ENCODE data around the gene ITFG2.
"Not testable (repeated sequence)": the region's sequence is repeated elsewhere in the genome, so short reads cannot be mapped to it uniquely, and the experiment has no call there.

Gene ITFG2

GRCh38 chr12:2832550-2833127, 20.2 kb downstream of the ITFG2 start:
- no peak for DNase-seq

DNA sequence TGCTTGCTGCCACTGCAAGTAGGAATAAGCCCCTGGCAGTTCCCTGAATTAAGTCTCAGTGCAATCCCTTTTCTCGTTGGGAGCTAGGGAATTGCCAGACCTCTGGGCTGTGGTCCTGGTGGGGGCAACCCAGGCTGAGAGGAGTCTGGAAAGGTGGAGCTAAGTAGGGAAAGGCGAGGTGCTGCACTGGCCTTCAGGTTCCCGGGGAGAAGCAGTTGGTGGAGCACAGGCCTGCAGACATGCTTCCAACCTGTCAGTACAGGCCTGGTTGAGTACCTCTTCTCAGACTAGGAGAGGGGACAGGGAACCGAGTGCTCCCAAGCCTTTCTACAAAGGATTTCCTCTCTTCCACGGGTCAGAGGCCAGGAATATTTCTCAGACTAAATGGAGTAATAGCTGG, 20.9 kb downstream of the ITFG2 start:
- DNase-seq = no peak

DNA sequence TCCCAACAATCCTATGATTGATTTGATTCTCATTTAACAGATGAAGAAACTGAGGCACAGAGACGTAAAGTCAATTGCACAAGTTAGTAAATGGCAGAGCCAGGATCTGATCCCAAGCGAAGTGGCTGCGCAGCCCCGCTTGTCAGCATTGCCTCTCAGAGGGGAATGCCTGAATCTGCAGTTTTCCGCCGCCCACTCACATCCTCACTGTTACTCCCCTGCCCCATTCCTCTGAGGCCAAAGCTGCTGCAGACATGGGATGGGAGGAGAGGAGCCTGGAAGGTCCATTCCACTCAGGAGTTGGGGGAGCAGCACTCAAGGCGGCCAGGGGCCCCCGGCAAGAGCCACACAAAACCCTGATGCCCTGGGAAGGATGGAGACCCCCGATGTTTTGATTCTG, 21.3 kb downstream of the ITFG2 start:
- no peak for DNase-seq

- DNase-seq = no peak
These were observed 22.4 kb downstream of the ITFG2 start, which contains the start of gene NRIP2 for GRCh38 chr12:2834581-2835491. NRIP2 (minus strand) TSS chr12:2835035; CDS start chr12:2834983, 52 bp downstream.

DNA sequence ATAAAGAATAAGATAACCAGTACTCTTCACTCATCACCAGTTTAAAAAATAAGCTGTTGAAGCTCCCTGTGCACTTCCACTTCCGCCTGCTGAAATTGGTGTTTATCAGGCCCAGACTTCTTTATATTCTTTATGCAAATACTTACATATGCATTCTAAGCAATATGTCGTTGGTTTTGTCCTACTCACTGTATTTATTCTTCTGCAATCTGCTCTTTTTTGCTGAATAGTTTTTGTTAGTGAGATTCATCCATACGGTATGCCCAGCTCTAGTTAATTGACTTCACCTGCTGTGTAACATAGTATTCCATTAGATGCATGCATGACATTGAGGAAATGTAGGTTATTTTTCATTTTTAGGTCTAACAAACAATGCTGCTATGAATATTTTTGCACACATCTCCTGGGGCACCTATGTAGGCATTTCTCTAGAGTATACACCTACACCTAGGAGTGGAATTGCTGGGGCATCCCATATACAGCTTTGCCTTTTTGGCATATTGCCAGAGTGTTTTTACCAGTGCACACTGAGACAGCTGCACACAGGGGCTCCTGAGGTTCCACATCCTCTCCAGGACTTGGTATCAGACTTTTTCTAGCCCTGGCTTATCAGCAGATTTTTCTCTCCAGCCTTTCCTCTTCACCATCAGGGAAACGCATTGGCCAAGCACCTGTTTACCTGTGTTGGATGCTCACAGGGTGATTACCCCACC, 23.4 kb downstream of the ITFG2 start:
- DNase-seq = no peak

- no peak for DNase-seq
These were observed 24.1 kb downstream of the ITFG2 start for GRCh38 chr12:2836574-2836973.

DNA sequence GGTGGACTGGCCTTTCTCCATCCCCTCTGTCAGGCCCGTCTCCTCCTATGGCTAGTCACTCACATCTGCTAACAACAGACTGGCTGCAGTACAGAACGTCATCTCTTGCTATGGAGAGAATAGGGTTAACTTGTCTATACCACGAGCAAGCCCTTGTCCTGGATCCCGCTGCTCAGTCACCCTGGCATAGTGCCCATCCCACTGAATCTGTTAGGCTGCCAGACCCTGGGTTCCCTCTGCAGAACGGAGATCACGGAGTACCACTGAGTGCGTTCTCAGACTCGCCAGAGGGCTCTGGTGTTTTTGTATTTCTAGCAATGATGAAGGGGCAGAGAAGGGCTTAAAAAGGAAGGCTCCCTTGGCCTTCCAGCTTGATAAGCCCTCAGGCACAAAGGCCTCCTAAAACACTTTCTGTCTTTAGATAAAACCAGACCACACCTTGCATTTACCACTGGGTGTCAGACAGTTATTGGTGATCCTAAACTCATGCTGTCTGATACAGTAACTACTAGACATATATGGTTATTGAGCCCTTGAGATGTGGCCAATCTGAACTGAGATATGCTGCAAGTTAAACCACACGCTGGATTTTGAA, 28.7 kb downstream of the ITFG2 start:
- DNase-seq = no peak

- no peak for DNase-seq
These were observed 30.5 kb downstream of the ITFG2 start for GRCh38 chr12:2842948-2843347.

DNA sequence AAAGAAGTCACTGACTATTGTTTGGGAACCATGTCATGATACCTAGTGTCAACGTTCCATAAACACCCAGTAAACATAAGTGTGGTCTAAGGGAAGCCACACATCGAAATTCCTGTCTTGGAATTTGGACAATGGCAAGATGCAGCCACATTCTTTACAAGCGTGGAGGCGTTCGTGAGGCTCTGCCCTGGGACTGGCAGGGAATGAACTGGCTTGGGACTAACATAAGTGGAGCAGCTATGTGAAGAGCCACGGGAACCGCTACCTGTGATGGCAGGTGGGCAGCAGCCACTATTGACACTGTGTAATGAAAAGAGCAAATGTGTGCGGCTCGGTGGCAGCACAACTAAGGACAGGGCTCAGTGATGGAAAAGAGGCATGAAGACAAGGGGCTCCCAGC, 32.3 kb downstream of the ITFG2 start:
- no peak for DNase-seq

DNA sequence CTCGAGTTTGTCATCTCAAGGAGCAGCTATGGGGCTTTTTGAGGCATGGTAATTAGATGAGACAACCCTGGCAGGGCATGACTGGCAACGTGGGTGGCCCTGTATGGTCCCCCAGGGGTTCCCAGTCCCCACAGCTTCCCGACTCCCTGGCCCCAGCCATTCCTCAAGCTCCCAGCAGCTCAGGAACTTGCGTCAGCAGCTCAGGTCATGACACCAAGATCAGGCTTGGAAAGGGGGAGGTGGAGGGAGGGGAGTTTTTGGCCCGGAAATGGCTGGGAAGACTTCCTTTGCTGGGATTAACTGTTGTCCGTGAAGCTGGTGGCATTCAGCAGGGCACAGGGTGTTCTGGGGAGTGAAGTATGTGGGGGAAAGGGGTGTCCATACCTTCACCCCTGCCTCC, 32.8 kb downstream of the ITFG2 start:
- DNase-seq = no peak

- no peak for DNase-seq
These were observed 39.5 kb downstream of the ITFG2 start for GRCh38 chr12:2851931-2852330.

- peak; percentile 8 for DNase-seq
These were observed 41.2 kb downstream of the ITFG2 start for GRCh38 chr12:2853626-2854025.

DNA sequence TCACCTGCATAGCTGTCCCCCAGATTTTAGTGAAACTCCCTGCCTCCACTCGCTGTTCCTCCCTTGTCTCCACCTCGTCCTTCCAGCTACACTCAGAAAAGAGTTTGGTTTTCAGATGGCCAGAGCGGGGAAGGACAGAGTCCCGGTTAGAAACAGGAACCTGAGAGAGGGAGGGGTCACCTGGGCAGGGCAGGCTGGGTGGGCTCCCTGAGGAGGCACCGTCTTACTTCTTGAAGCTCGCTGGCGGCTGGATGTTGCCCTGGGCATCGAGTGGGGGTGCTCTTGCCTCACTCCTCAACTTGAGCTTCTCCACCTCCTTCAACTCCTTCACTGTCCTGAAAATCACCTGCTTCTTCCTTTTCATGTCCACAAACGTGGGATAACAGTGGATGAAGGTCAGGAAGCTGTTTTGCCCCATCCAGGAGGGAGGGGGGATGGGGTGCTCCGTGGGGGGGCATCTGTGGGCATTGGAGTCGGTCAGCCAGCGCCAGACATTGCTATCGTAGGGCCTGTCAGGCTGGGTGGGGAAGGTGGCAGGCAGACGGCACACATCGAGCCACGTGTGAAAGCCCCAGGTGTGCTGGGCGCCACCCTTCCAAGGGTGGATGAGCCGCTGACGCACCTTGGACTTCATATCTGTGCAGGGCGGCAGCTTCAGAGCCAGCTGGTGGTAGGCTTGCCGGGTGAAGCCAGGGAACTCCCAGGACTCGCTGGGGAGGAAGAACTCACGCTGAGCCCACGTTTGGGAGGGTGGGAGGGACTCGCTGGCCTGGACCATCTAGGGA, 42.4 kb downstream of the ITFG2 start:
- no peak for DNase-seq

DNA sequence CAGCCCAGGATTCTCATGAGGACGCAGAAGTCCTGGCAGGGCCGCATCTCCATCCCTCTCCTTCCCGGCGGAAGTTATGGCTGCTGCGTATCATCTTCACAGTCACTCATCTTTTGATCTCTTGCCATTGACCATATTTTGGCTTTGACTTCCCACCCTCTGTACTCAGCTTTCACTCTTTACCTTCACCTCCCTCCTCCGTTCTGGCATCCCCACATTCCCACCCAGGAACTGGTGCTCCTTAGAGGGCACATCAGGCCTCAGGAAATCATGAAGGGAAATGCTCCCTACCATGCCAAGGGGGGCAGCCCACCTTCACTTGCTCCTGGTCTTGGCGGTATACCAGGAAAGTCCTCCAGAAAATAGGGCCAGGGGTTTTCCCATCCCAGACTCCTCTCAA, 43.1 kb downstream of the ITFG2 start:
- no peak for DNase-seq

DNA sequence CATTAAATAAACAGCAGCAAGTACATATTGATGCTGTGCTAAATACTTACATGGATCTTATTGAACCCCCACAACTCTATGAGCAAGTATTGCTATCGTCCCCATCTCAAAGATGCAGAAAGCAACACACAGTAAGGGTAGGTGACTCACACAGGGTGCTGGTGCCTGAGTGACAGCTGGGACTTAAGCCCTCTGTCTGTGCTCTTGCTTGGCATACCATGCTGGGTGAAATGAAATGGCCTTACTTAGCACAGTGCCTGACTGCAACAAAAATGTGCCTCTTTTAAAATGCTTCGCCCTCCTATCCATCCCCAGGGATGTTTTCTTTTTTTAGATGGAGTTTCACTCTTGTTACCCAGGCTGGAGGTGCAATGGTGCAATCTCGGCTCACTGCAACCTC, 43.6 kb downstream of the ITFG2 start:
- DNase-seq = no peak

GRCh38 chr12:2857021-2857431, 44.6 kb downstream of the ITFG2 start, which contains the start of gene TEX52:
TEX52 (minus strand) TSS chr12:2857039; CDS start chr12:2857026, 13 bp downstream.
- DNase-seq = no peak

DNA sequence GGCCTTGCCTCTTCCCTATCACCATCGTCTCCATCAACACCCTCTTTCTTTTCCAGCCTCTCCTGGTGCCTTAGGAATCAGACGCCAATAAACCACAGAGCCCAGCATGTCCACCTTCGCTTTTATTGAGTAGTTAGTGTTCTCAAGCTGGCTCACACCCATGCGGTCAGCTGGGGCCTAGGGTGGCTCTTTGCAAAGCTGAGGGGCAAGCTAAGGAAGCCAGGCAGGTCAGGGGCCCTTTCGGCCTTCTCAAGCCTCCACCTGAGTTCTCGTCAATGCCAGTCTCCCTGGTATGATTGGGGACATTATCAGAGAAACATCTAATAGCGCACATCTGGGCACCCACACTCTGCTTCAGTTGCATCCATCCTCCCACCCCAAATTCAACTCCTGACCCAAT, 45.1 kb downstream of the ITFG2 start:
- DNase-seq = no peak

GRCh38 chr12:2858334-2858733, 45.9 kb downstream of the ITFG2 start:
- DNase-seq = no peak

DNA sequence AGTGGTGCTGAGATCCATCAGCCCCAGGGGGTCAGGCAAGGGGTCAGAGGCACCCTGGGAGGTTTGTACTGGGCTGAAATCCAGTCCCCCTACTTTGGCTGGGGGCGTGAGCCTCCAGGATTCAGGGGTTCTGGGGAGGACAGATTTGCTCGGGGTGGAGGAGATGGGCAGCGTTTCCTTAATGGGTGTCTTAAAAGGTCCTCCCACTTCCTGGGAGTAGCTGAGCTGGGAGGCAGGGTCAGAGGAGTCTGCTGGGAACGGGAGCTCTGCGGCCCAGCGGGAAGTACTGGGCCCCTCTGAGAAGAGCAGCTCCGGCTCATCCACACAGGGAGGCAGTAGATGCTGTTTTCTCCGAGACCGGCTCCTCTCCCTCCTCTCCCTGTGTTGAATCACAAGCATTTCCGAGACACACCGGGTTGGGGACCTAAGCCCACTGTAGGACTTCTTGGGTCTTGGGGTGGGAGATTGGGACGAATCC, 46.5 kb downstream of the ITFG2 start:
- no peak for DNase-seq

DNA sequence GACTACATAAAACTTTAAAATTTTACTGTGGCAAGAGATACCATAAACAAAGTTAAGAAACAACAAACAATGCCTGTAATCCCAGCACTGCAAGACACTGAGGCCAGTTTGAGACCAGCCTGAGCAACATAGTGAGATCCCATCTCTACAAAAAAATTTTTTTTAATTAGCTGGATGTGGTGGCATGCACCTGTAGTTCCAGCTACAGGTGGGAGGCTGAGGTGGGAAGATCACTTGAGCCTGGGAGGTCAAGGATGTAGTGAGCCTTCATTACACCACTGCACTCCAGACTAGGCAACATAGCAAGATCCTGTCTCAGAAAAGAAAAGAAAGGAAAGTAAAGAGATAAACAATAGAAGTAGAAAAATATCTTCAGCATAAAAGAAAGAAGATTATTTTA, 47.7 kb downstream of the ITFG2 start:
- DNase-seq = no peak

- no peak for DNase-seq
These were observed 50.4 kb downstream of the ITFG2 start for GRCh38 chr12:2862876-2863275.

DNA sequence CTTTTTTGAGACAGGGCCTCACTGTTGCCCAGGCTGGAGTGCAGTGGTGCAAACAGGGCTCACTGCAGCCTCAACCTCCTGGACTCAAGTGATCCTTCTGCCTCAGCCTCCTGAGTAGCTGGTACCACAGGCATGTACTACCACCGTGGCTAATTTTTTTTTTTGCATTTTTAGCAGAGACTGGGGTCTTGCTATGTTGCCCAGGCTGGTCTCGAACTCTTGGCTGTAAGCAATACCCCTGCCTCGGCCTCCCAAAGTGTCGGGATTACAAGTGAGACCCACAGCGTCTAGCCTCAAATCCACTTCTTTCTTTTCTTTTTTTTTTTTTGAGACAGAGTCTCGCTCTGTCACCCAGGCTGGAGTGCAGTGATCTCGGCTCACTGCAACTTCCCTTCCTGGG, 50.9 kb downstream of the ITFG2 start:
- DNase-seq = not testable (repeated sequence)
